ENCODE data around the gene EXOC1. TPM values are rescaled to one million over a fixed set of nuclear protein-coding genes. Genes with fewer than 3 reads are reported as not detected.

Gene EXOC1
- total RNA-seq, 1 donor from 2014 or later = 31.9 TPM

GRCh38 chr4:55830716-55831115 is 22.7 kb upstream of the EXOC1 start:
- Histone ChIP-seq H3K9me3 (no peaks in the 10 kb centered on the region), H3K27me3 (no peaks in the 10 kb centered on the region), H3K4me3 (no peak overlapping the region), H3K27ac (no peak overlapping the region), H3K36me3 (no peaks in the 10 kb centered on the region), H3K4me1 (no peaks in the 10 kb centered on the region)
- no peak for DNase-seq (ENCODE audit: extremely low spot score in 2 of 2)
- TF ChIP-seq POLR2AphosphoS5 (IDR thresholded peaks at IDR 0.05; ENCODE audit: insufficient read depth in 1 of 2, low read depth in 1 of 2) (no peak), POLR2A (IDR thresholded peaks at IDR 0.05) (no peak)
- TF ChIP-seq, protein P1, sequence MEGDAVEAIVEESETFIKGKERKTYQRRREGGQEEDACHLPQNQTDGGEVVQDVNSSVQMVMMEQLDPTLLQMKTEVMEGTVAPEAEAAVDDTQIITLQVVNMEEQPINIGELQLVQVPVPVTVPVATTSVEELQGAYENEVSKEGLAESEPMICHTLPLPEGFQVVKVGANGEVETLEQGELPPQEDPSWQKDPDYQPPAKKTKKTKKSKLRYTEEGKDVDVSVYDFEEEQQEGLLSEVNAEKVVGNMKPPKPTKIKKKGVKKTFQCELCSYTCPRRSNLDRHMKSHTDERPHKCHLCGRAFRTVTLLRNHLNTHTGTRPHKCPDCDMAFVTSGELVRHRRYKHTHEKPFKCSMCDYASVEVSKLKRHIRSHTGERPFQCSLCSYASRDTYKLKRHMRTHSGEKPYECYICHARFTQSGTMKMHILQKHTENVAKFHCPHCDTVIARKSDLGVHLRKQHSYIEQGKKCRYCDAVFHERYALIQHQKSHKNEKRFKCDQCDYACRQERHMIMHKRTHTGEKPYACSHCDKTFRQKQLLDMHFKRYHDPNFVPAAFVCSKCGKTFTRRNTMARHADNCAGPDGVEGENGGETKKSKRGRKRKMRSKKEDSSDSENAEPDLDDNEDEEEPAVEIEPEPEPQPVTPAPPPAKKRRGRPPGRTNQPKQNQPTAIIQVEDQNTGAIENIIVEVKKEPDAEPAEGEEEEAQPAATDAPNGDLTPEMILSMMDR (IDR thresholded peaks at IDR 0.05) = no peak
- intact Hi-C loops (cut with DNase I) = no loop called here

- Histone ChIP-seq H3K9me3 (no peaks in the 10 kb centered on the region), H3K27ac (no peak overlapping the region), H3K36me3 (no peaks in the 10 kb centered on the region), H3K4me1 (no peaks in the 10 kb centered on the region), H3K27me3 (no peaks in the 10 kb centered on the region), H3K4me3 (no peak overlapping the region)
- intact Hi-C loops (cut with DNase I) = no loop called here
- no peak for DNase-seq (ENCODE audit: extremely low spot score in 2 of 2)
- TF ChIP-seq POLR2A (IDR thresholded peaks at IDR 0.05) (no peak), POLR2AphosphoS5 (IDR thresholded peaks at IDR 0.05; ENCODE audit: insufficient read depth in 1 of 2, low read depth in 1 of 2) (no peak)
- TF ChIP-seq, protein P1 (IDR thresholded peaks at IDR 0.05) = no peak
Observed at GRCh38 chr4:55834086-55834795, 19.2 kb upstream of the EXOC1 start.

DNA sequence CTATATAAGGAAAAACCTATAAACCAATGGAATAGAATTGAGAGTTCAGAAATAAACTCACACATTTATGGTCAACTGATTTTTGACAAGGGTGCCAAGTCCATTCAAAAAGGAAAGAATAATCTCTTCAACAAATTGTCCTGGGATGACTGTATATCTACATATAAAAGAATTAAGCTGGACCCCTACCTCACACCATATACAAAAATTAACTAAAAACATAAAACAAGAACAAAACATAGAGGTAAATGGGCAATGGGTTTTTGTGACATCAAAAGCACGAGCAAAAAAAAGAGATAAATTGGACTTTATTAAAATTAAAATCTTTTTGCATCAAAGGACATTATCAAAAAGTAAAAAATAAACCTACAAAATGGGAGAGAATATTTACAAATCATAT is 15.5 kb upstream of the EXOC1 start:
- TF ChIP-seq POLR2AphosphoS5 (IDR thresholded peaks at IDR 0.05; ENCODE audit: insufficient read depth in 1 of 2, low read depth in 1 of 2) = no peak
- no peak for TF ChIP-seq POLR2A (IDR thresholded peaks at IDR 0.05)
- Histone ChIP-seq H3K9me3 (no peaks in the 10 kb centered on the region), H3K4me3 (no peak overlapping the region), H3K27ac (no peak overlapping the region), H3K36me3 (no peaks in the 10 kb centered on the region), H3K4me1 (no peaks in the 10 kb centered on the region), H3K27me3 (no peaks in the 10 kb centered on the region)
- intact Hi-C loops (cut with DNase I) = no loop called here
- no peak for DNase-seq (ENCODE audit: extremely low spot score in 2 of 2)

GRCh38 chr4:55838356-55838755 is 15.1 kb upstream of the EXOC1 start:
- no peaks in the 10 kb centered on the region for H3K27me3 ChIP-seq
- intact Hi-C loops (cut with DNase I) = no loop called here
- H3K4me3 ChIP-seq = no peak overlapping the region
- H3K4me1 ChIP-seq = no peaks in the 10 kb centered on the region
- no peak for DNase-seq (ENCODE audit: extremely low spot score in 2 of 2)
- H3K27ac ChIP-seq = no peak overlapping the region
- H3K36me3 ChIP-seq = no peaks in the 10 kb centered on the region
- no peaks in the 10 kb centered on the region for H3K9me3 ChIP-seq
- TF ChIP-seq, protein P1 (IDR thresholded peaks at IDR 0.05) = no peak
- TF ChIP-seq POLR2AphosphoS5 (IDR thresholded peaks at IDR 0.05; ENCODE audit: insufficient read depth in 1 of 2, low read depth in 1 of 2) = no peak
- TF ChIP-seq POLR2A (IDR thresholded peaks at IDR 0.05) = no peak

GRCh38 chr4:55838952-55839351 is 14.5 kb upstream of the EXOC1 start:
- H3K4me3 ChIP-seq = no peak overlapping the region
- H3K9me3 ChIP-seq = no peaks in the 10 kb centered on the region
- no peak overlapping the region for H3K27ac ChIP-seq
- no peaks in the 10 kb centered on the region for H3K36me3 ChIP-seq
- intact Hi-C loops (cut with DNase I) = no loop called here
- H3K4me1 ChIP-seq = no peaks in the 10 kb centered on the region
- no peaks in the 10 kb centered on the region for H3K27me3 ChIP-seq
- no peak for DNase-seq (ENCODE audit: extremely low spot score in 2 of 2)
- TF ChIP-seq POLR2AphosphoS5 (IDR thresholded peaks at IDR 0.05; ENCODE audit: insufficient read depth in 1 of 2, low read depth in 1 of 2) (no peak), POLR2A (IDR thresholded peaks at IDR 0.05) (no peak)
- TF ChIP-seq, protein P1 (IDR thresholded peaks at IDR 0.05) = no peak
